Transverse colon (tissue), 4 donors: ENCODE data around the gene CCDC40.

ENCODE experiments used
- CTCF ChIP-seq, 5 experiments: fragments of 200-600 bp in 3 of 5; fragments of 450-650 bp in 2 of 5; sonication (generic) in 3 of 5; IDR thresholded peaks; 1 replicate in 2 of 5; 2 replicates in 3 of 5; pipeline ENCODE4 v1.5.1; 2016 to 2017; ENCODE audit warnings: antibody characterized with exemption in 5 of 5, inconsistent platforms in 3 of 5, mild to moderate bottlenecking in 2 of 5, moderate library complexity in 1 of 5
- EP300 ChIP-seq: sonication (generic); formaldehyde crosslinking; IDR thresholded peaks from one replicate; pipeline ENCODE4 v1.6.1; 2017; ENCODE audit warnings: antibody characterized with exemption, low read depth
- POLR2A ChIP-seq: fragments of 450-650 bp; IDR thresholded peaks from one replicate; pipeline ENCODE4 v1.6.1; 2016; ENCODE audit warnings: antibody characterized with exemption, mild to moderate bottlenecking, moderate library complexity
- POLR2AphosphoS5 ChIP-seq, 3 donors: sonication (generic); formaldehyde crosslinking; IDR thresholded peaks; one replicate each; pipeline ENCODE4 v1.6.1; 2016; ENCODE audit warnings: antibody characterized with exemption in 3 of 3

GRCh38 chr17:80125656-80126448, 89.4 kb downstream of the CCDC40 start:
- no peak for TF ChIP-seq CTCF (IDR thresholded peaks at IDR 0.05)
- no peak for TF ChIP-seq EP300
- TF ChIP-seq POLR2AphosphoS5 (IDR thresholded peaks at IDR 0.05) = no peak
- no peak for TF ChIP-seq POLR2A
